GM12873 (cell line): Measurements from ENCODE around the gene XIRP2.

Experiments
- TF ChIP-seq, protein P1 (sequence below): IDR thresholded peaks from 2 replicates; pipeline ENCODE4 v1.5.1; 2012; ENCODE audit warnings: low read depth, mild to moderate bottlenecking, moderate library complexity, low read length, control low read depth; ENCODE audit not compliant: insufficient read depth; ENCODE audit errors: missing control alignments

XIRP2 gene

GRCh38 chr2:167103028-167103756, 214.9 kb downstream of the XIRP2 start:
- TF ChIP-seq, protein P1, sequence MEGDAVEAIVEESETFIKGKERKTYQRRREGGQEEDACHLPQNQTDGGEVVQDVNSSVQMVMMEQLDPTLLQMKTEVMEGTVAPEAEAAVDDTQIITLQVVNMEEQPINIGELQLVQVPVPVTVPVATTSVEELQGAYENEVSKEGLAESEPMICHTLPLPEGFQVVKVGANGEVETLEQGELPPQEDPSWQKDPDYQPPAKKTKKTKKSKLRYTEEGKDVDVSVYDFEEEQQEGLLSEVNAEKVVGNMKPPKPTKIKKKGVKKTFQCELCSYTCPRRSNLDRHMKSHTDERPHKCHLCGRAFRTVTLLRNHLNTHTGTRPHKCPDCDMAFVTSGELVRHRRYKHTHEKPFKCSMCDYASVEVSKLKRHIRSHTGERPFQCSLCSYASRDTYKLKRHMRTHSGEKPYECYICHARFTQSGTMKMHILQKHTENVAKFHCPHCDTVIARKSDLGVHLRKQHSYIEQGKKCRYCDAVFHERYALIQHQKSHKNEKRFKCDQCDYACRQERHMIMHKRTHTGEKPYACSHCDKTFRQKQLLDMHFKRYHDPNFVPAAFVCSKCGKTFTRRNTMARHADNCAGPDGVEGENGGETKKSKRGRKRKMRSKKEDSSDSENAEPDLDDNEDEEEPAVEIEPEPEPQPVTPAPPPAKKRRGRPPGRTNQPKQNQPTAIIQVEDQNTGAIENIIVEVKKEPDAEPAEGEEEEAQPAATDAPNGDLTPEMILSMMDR: no peak

DNA sequence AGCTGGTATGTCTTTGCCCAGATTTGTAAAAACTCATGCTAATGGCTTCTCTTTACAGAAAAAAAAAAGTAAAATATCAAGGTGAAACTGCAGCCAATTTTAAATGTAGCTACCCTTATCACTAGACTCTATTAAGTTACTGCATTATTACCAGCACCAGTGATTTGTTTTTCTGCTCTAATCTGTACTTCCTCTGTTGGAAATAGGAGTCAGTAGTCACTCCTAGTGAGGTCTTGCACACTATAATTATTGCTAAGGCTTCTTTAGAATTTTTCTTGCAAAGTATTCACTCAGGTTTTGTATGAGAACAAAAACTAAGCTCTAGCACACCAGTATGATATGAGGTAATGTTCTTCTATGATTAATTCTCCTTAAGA, 215.5 kb downstream of the XIRP2 start:
- TF ChIP-seq, protein P1: no peak

- TF ChIP-seq, protein P1: no peak
Measured at GRCh38 chr2:167104691-167105090, 216.4 kb downstream of the XIRP2 start.

DNA sequence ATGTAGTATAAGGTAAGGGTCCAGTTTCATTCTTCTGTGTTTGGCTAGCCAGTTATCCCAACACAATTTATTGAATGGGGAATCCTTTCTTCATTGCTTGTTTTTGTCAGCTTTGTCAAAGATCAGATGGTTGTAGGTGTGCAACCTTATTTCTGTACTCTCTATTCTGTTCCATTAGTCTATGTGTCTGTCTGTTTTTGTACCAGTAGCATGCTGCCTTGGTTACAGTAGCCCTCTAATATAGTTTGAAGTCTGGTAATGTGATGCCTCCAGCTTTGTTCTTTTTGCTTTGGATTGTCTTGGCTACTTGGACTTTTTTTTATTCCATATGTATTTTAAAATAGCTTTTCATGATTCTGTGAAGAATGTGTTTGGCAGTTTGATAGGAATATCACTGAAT, 222.1 kb downstream of the XIRP2 start:
- TF ChIP-seq, protein P1: no peak

- TF ChIP-seq, protein P1: no peak
Measured at GRCh38 chr2:167114018-167114417, 225.7 kb downstream of the XIRP2 start.

DNA sequence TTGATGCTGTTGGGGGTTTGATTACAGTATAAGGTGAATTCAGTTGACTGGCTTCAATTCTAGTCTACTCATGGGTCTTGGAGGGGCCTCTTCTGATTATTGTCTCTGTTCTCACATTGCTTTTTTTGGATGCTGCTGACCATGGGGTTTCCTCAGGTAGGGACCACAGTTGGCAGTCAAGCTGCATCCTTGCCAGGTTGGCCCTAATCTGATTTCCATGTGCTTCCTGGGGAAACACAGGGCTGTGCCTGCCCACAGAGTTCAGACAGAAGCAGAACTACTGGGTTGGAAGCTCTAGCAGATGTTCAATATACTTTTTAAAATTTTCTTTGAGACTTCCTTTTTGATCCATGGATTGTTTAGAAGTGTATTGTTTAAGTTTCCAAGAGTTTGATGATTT, 227.3 kb downstream of the XIRP2 start:
- TF ChIP-seq, protein P1: no peak

DNA sequence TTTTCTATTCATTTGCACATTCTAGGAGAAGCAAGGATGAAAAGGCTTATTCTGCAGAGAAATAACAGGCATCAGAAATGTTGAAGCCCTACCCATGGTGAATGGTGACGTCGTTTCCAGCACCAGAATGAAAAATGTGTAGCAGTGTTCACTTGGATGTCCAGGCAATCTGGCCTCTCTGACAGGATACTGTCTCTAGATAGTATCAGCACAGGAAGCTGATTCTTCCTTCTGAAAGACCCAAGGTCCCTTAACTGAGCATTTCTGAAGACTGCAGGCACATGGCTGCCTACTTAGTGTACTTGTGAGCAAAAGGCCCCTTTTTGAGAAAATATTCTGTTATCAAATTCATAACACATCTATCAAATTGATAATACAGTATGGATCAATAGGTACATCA, 234.1 kb downstream of the XIRP2 start:
- TF ChIP-seq, protein P1: no peak
